ENCODE results near the gene DSTN.

- no peak for TF ChIP-seq POLR2A (IDR thresholded peaks at IDR 0.05)
- no peak for TF ChIP-seq CTCF (IDR thresholded peaks at IDR 0.05)
Measured at GRCh38 chr20:17558154-17558940, 11.5 kb upstream of the DSTN start.

All from transverse colon (tissue), 3 donors.